Endothelial cell of umbilical vein (primary cell): ENCODE data around the gene SLC25A29. TPM values are rescaled to one million over a fixed set of nuclear protein-coding genes. Genes with fewer than 3 reads are reported as not detected.
"Not testable (repeated sequence)": the region's sequence is repeated elsewhere in the genome, so short reads cannot be mapped to it uniquely, and the experiment has no call there.

Source experiments
- BruUV-seq: library from RNA; stranded (reverse); fragments of 400-500 nt; replicated peaks from 2 replicates; lab custom pipeline; 2021; lab: Mats Ljungman, UMichigan
- CTCF ChIA-PET: fragments of 300-600, 350-600 bp; sonication (Branson Sonifier 250); formaldehyde crosslinking; loops from one replicate; lab custom pipeline; 2021; ENCODE audit warnings: antibody characterized with exemption, inconsistent platforms; lab: Charles Lee
- POLR2A ChIA-PET: fragments of 300-600, 350-600 bp; sonication (Branson Sonifier 250); formaldehyde crosslinking; loops from one replicate; lab custom pipeline; 2021; ENCODE audit warnings: antibody characterized with exemption, inconsistent platforms; lab: Charles Lee
- DNase-seq: peaks from one replicate; pipeline ENCODE4 v3.0.0-alpha.2; 2011; ENCODE audit warnings: low read depth, low spot score
- FAIRE-seq: peaks from 2 replicates; lab custom pipeline; 2011; peaks lifted over from hg19 to GRCh38; lab: Jason Lieb, UNC
- H2AFZ ChIP-seq: 2 replicates; pipeline ENCODE4 v1.6.0; 2012; ENCODE audit warnings: low read depth, low read length, control low read depth, inconsistent platforms
- H3K27ac ChIP-seq: 2 replicates; pipeline ENCODE4 v1.5.1; 2011; ENCODE audit warnings: low read depth, mild to moderate bottlenecking, control low read depth, low read length, moderate library complexity; ENCODE audit not compliant: insufficient read depth
- H3K27me3 ChIP-seq, 2 experiments: 2 replicates each; pipeline versions ENCODE4 v1.6.0 to v1.6.1; 2011; ENCODE audit warnings: low read length in 2 of 2, mixed read lengths in 1 of 2; ENCODE audit not compliant: control insufficient read depth in 2 of 2, insufficient read depth in 2 of 2
- H3K36me3 ChIP-seq, 2 experiments: 2 replicates in 1 of 2; 3 replicates in 1 of 2; pipeline ENCODE4 v1.5.1; 2011; ENCODE audit warnings: low read length in 2 of 2, mild to moderate bottlenecking in 1 of 2, moderate library complexity in 1 of 2; ENCODE audit not compliant: control insufficient read depth in 2 of 2, insufficient read depth in 2 of 2; ENCODE audit errors: extremely low read depth in 1 of 2
- H3K4me1 ChIP-seq: 3 replicates; pipeline ENCODE4 v1.5.1; 2011; ENCODE audit warnings: mild to moderate bottlenecking, low read length; ENCODE audit not compliant: control insufficient read depth, insufficient read depth; ENCODE audit errors: extremely low read depth
- H3K4me2 ChIP-seq: 2 replicates; pipeline ENCODE4 v1.6.1; 2011; ENCODE audit warnings: low read length, control low read depth, mixed read lengths; ENCODE audit not compliant: insufficient read depth
- H3K4me3 ChIP-seq, 3 experiments: fragments of 200-600 bp in 1 of 3; sonication (generic), shearing (Covaris generic) in 1 of 3; replicated peaks in 1 of 3; 2 replicates each; pipeline ENCODE4 v1.5.1; 2011 to 2016; ENCODE audit warnings: control low read depth in 3 of 3, low read length in 3 of 3, mild to moderate bottlenecking in 2 of 3, inconsistent platforms in 1 of 3, low read depth in 1 of 3, moderate library complexity in 1 of 3; ENCODE audit not compliant: insufficient read depth in 1 of 3
- H3K79me2 ChIP-seq: 2 replicates; pipeline ENCODE4 v1.6.0; 2012; ENCODE audit warnings: low read length, inconsistent platforms; ENCODE audit not compliant: control insufficient read depth, insufficient read depth
- H3K9ac ChIP-seq: replicated peaks from 2 replicates; pipeline ENCODE3; 2011; ENCODE audit warnings: low read length, control low read depth; ENCODE audit not compliant: insufficient read depth; ENCODE audit errors: extremely low read depth
- H3K9me1 ChIP-seq: replicated peaks from 3 replicates; pipeline ENCODE4 v1.6.0; 2011; ENCODE audit warnings: mild to moderate bottlenecking, low read length; ENCODE audit not compliant: control insufficient read depth, insufficient read depth; ENCODE audit errors: extremely low read depth
- H3K9me3 ChIP-seq: replicated peaks from 2 replicates; pipeline ENCODE4 v1.5.1; 2012; ENCODE audit warnings: low read length, inconsistent platforms; ENCODE audit not compliant: control insufficient read depth, insufficient read depth
- H4K20me1 ChIP-seq: replicated peaks from 2 replicates; pipeline ENCODE3; 2011; ENCODE audit warnings: mild to moderate bottlenecking, low read length; ENCODE audit not compliant: control insufficient read depth, insufficient read depth; ENCODE audit errors: extremely low read depth
- CTCF ChIP-seq, 2 donors: IDR thresholded peaks; 1 replicate in 1 of 2; 2 replicates in 1 of 2; pipeline ENCODE4 v1.5.1; 2011; ENCODE audit warnings: low read length in 2 of 2, mild to moderate bottlenecking in 2 of 2, moderate library complexity in 2 of 2, control low read depth in 1 of 2, inconsistent platforms in 1 of 2, low read depth in 1 of 2; ENCODE audit not compliant: insufficient read depth in 1 of 2; ENCODE audit errors: extremely low read depth in 1 of 2
- EZH2 ChIP-seq: IDR thresholded peaks from 2 replicates; pipeline ENCODE4 v1.6.1; 2012; ENCODE audit warnings: borderline replicate concordance, low read depth, mild to moderate bottlenecking, moderate library complexity, low read length, inconsistent platforms; ENCODE audit not compliant: severe bottlenecking
- FOS ChIP-seq: IDR thresholded peaks from 2 replicates; pipeline ENCODE4 v1.6.1; 2011; ENCODE audit warnings: mild to moderate bottlenecking, low read length, moderate library complexity, borderline replicate concordance; ENCODE audit not compliant: insufficient read depth
- JUN ChIP-seq: IDR thresholded peaks from 2 replicates; pipeline ENCODE4 v1.6.1; 2011; ENCODE audit warnings: borderline replicate concordance, low read depth; ENCODE audit not compliant: insufficient read length, insufficient read depth
- POLR2A ChIP-seq: IDR thresholded peaks from 2 replicates; pipeline ENCODE4 v1.6.1; 2012; ENCODE audit warnings: low read depth, mild to moderate bottlenecking, control low read depth, low read length
- POLR2AphosphoS5 ChIP-seq: IDR thresholded peaks from 2 replicates; pipeline ENCODE4 v1.6.1; 2012; ENCODE audit warnings: low read depth, mild to moderate bottlenecking, control low read depth, low read length, moderate library complexity; ENCODE audit not compliant: insufficient read depth
- dilution Hi-C: fragments of 300-500 bp; cut with MboI; formaldehyde crosslinking; loops from one replicate; pipeline ENCODE4 v1.15.0; 2019; ENCODE audit warnings: low sequenced_read_pairs; ENCODE audit not compliant: extremely low pct_ligation_motif_present
- intact Hi-C: fragments of 100-400 bp; cut with micrococcal nuclease; formaldehyde crosslinking; loops from one replicate; pipeline ENCODE4 v1.10.0; 2022
- polyA plus RNA-seq, 4 experiments: library from polyadenylated mRNA; depleted of rRNA in 3 of 4; stranded (reverse) in 3 of 4; unstranded in 1 of 4; fragments of >200 nt; gene quantifications; 2 replicates each; pipeline versions ENCODE4 v1.2.1 to v1.2.3, GENCODE V29; 2011 to 2012; ENCODE audit warnings: missing spikeins in 1 of 4
- total RNA-seq: library from RNA; stranded (reverse); gene quantifications from 2 replicates; pipeline ENCODE4 v1.2.3, GENCODE V29; 2021

Gene SLC25A29
- total and polyA plus RNA-seq, 2 donors (not counting 3 experiments of a cell fraction or from before 2014, with no cell fraction given), result 132 to 154 TPM

GRCh38 chr14:100283984-100284881 lies 22.0 kb downstream of the SLC25A29 start:
- dilution Hi-C loops (no loop called here), intact Hi-C loops (no loop called here)
- H3K27ac ChIP-seq, result no peak overlapping the region
- DNase-seq (no peak), FAIRE-seq (peak; percentile 18)
- no peaks in the 10 kb centered on the region for H4K20me1 ChIP-seq
- H3K4me2 ChIP-seq, result no peak overlapping the region
- H3K9me3 ChIP-seq, result no peaks in the 10 kb centered on the region
- H3K9me1 ChIP-seq, result no peaks in the 10 kb centered on the region
- ChIA-PET CTCF (interaction anchor here (0.7 to 3.8 kb wide), 9 partner anchors 12 to 93 kb away, joined by 3 to 28 read pairs (median 3); a partner anchor contains a TSS), POLR2A (no interaction called here)
- H3K4me3 ChIP-seq, result no peak overlapping the region
- no peak overlapping the region for H3K9ac ChIP-seq
- no peak overlapping the region for H2AFZ ChIP-seq
- peaks cover 19% of the 10 kb centered on the region for H3K79me2 ChIP-seq
- TF ChIP-seq EZH2 (no peak), FOS (no peak), CTCF (IDR thresholded peaks at IDR 0.05; ENCODE audit: extremely low read depth in 1 of 2, insufficient read depth in 1 of 2, low read depth in 1 of 2, low read length in 2 of 2) (no peak), POLR2A (no peak), JUN (no peak), POLR2AphosphoS5 (no peak)
- no peaks in the 10 kb centered on the region for H3K27me3 ChIP-seq
- no TSS peak for BruUV-seq
- H3K36me3 ChIP-seq, result peaks cover 0 to 6% of the 10 kb centered on the region in 2 experiments
- peaks cover 3% of the 10 kb centered on the region for H3K4me1 ChIP-seq

GRCh38 chr14:100283436-100283835 lies 22.8 kb downstream of the SLC25A29 start:
- BruUV-seq, dilution Hi-C loops, H3K4me3 ChIP-seq, DNase-seq, H4K20me1 ChIP-seq, H3K9ac ChIP-seq, H3K27me3 ChIP-seq, H3K9me3 ChIP-seq, H3K36me3 ChIP-seq, H3K9me1 ChIP-seq, H3K27ac ChIP-seq, intact Hi-C loops, POLR2A ChIA-PET, H2AFZ ChIP-seq, H3K4me2 ChIP-seq, FAIRE-seq: not testable (repeated sequence)
- CTCF ChIA-PET, result interaction anchor here (0.9 to 3.8 kb wide), 5 partner anchors 13 to 94 kb away, joined by 3 to 28 read pairs (median 3); no protein-coding TSS in a partner anchor
- H3K4me1 ChIP-seq, result peaks cover 11% of the 10 kb centered on the region
- H3K79me2 ChIP-seq, result peaks cover 27% of the 10 kb centered on the region
